Measurements from ENCODE around the gene ARF1.

ARF1 gene

DNA sequence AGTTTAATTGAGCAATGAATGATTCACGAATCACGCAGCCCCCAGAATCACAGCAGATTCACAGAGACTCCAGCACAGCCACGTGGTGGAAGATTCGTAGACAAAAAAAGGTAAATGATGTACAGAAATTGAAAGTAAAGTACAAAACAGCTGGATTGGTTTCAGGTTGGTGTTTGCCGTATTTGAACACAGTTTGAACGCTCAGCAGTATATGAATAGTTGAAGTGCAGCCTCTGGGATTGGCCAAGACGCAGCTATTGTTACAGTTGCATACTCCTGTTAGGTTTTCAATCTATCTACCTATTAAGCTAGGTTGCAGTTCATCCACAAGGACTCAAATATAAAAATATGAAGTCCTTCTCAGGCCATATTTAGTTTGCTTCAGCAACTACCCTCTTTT lies 29.7 kb downstream of the ARF1 start:
- no peak overlapping the region for H3K4me3 Mint-ChIP-seq
- H3K36me3 Mint-ChIP-seq (ENCODE audit: low read depth) = no peaks in the 10 kb centered on the region
- H3K4me1 Mint-ChIP-seq = peaks cover 13% of the 10 kb centered on the region
- TF ChIP-seq, protein P1, sequence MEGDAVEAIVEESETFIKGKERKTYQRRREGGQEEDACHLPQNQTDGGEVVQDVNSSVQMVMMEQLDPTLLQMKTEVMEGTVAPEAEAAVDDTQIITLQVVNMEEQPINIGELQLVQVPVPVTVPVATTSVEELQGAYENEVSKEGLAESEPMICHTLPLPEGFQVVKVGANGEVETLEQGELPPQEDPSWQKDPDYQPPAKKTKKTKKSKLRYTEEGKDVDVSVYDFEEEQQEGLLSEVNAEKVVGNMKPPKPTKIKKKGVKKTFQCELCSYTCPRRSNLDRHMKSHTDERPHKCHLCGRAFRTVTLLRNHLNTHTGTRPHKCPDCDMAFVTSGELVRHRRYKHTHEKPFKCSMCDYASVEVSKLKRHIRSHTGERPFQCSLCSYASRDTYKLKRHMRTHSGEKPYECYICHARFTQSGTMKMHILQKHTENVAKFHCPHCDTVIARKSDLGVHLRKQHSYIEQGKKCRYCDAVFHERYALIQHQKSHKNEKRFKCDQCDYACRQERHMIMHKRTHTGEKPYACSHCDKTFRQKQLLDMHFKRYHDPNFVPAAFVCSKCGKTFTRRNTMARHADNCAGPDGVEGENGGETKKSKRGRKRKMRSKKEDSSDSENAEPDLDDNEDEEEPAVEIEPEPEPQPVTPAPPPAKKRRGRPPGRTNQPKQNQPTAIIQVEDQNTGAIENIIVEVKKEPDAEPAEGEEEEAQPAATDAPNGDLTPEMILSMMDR (IDR thresholded peaks at IDR 0.05; ENCODE audit: unreplicated experiment in 3 of 3) = no peak
- H3K27ac Mint-ChIP-seq = no peak overlapping the region
- peaks cover 4% of the 10 kb centered on the region for H3K27me3 Mint-ChIP-seq (ENCODE audit: low read depth)
- no peaks in the 10 kb centered on the region for H3K9me3 Mint-ChIP-seq

DNA sequence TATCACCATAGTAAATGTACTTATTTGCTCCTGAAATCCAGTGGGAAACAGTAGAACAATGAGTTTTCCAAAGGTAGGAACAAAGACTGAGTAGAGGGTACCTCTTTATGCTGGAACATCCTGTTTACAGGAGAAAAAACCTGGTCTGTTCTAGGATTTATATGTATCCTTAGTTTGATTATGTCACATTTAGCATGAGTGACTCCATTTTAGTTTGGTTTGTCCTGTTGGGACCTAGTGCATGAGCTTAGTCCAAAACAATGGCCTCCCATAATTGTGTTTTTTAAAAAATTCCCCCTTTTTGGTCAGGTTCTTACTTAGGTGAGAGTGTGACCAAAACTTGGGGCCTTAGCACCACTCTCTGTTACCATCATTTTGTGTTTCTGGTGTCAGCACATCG lies 30.1 kb downstream of the ARF1 start:
- Mint-ChIP-seq H3K36me3 (ENCODE audit: low read depth) (peaks cover 3% of the 10 kb centered on the region), H3K27ac (no peak overlapping the region), H3K9me3 (peaks cover 3% of the 10 kb centered on the region), H3K4me1 (peaks cover 13% of the 10 kb centered on the region), H3K4me3 (no peak overlapping the region), H3K27me3 (ENCODE audit: low read depth) (peaks cover 4% of the 10 kb centered on the region)
- TF ChIP-seq, protein P1 (IDR thresholded peaks at IDR 0.05; ENCODE audit: unreplicated experiment in 3 of 3) = no peak

DNA sequence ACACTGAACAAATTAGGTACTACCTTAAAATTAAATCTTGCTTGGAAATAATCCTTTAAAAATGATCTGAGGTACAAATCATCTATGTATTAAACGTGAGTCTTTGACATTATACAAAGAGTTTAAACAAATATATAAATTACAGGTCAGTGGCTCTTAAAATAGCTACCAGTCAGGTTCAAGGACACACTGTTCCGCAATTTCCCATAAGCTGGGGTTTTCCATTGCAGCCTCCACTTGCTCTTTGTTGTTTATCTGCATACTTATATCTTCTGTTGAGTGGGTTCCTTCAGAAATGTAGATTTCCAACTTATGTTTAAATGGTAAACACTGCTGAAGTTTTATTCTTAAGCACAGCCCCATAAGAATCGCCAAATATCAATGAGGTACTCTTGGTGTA lies 32.3 kb downstream of the ARF1 start:
- peaks cover 9% of the 10 kb centered on the region for H3K9me3 Mint-ChIP-seq
- H3K27ac Mint-ChIP-seq = no peak overlapping the region
- TF ChIP-seq, protein P1 (IDR thresholded peaks at IDR 0.05; ENCODE audit: unreplicated experiment in 3 of 3) = no peak
- H3K4me1 Mint-ChIP-seq = peaks cover 6% of the 10 kb centered on the region
- H3K27me3 Mint-ChIP-seq (ENCODE audit: low read depth) = peaks cover 4% of the 10 kb centered on the region
- H3K36me3 Mint-ChIP-seq (ENCODE audit: low read depth) = peaks cover 7% of the 10 kb centered on the region
- H3K4me3 Mint-ChIP-seq = no peak overlapping the region

DNA sequence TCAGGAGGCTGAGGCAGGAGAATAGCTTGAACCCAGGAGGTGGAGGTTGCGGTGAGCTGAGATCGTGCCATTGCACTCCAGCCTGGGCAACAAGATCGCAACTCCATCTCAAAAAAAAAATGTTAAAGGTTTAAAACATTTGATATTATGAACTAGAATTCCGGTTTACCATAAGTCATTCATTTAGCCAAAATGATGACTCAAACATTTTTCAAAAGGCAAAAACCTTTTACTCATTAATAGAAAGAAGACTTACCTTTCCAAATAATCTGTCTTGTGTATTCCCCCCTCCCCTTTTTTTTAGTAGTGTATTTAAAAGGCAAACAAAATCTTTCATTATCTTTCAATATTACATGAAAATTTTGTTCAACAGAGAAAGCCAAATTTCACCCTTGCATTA lies 34.8 kb downstream of the ARF1 start:
- Mint-ChIP-seq H3K4me3 (no peak overlapping the region), H3K4me1 (no peaks in the 10 kb centered on the region), H3K27me3 (ENCODE audit: low read depth) (peaks cover 4% of the 10 kb centered on the region), H3K36me3 (ENCODE audit: low read depth) (peaks cover 7% of the 10 kb centered on the region), H3K9me3 (peaks cover 10% of the 10 kb centered on the region), H3K27ac (no peak overlapping the region)
- TF ChIP-seq, protein P1 (IDR thresholded peaks at IDR 0.05; ENCODE audit: unreplicated experiment in 3 of 3) = no peak

DNA sequence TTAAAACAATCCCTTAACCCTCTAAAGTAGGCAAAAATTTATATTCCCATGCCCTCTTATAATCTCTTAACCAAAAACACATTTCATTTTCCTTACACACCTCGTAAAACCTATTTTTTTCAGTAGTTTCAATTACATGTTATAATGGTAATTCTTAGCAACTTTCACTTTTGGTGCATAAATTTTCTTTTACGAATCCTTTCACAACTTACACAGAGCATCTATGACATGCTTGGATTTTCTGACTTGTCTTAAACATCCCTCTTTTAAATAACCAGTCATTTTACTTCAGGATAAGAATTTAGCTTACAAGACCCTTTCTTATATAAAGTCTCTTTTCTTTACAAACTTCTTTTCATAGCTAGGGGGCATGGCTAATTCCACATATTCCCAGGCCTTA lies 35.5 kb downstream of the ARF1 start:
- Mint-ChIP-seq H3K9me3 (peaks cover 10% of the 10 kb centered on the region), H3K36me3 (ENCODE audit: low read depth) (peaks cover 7% of the 10 kb centered on the region), H3K4me3 (no peak overlapping the region), H3K27ac (no peak overlapping the region), H3K27me3 (ENCODE audit: low read depth) (peaks cover 4% of the 10 kb centered on the region), H3K4me1 (no peaks in the 10 kb centered on the region)
- TF ChIP-seq, protein P1 (IDR thresholded peaks at IDR 0.05; ENCODE audit: unreplicated experiment in 3 of 3) = no peak

DNA sequence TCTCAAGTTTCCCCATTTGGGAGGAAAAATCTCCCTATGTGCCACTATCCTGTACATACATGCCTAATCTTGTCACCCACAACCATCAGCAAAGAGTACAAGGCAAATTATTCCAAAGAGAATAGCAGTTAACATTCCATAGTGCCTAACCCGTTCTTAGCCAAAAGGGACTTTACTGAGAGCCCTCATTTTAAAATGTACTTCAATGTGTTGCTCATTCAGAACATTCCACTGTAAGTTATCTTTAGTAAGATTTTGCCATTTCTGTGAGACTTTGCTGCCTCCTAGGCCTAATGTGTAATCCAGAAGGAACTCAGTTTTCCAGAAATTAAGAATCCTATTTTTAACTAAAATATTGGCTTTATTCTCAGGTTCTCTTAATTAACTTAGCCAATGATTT lies 37.8 kb downstream of the ARF1 start:
- H3K27me3 Mint-ChIP-seq (ENCODE audit: low read depth) = peaks cover 8% of the 10 kb centered on the region
- H3K4me1 Mint-ChIP-seq = no peaks in the 10 kb centered on the region
- H3K27ac Mint-ChIP-seq = no peak overlapping the region
- H3K36me3 Mint-ChIP-seq (ENCODE audit: low read depth) = peaks cover 7% of the 10 kb centered on the region
- H3K9me3 Mint-ChIP-seq = peaks cover 10% of the 10 kb centered on the region
- H3K4me3 Mint-ChIP-seq = no peak overlapping the region
- TF ChIP-seq, protein P1 (IDR thresholded peaks at IDR 0.05; ENCODE audit: unreplicated experiment in 3 of 3) = no peak

Data from nephron (organoid).